Lung (tissue), 12 donors: Measurements from ENCODE around the gene SLC25A41. TPM values are rescaled to one million over a fixed set of nuclear protein-coding genes. Genes with fewer than 3 reads are reported as not detected.

Source experiments
- ATAC-seq: fragments of 200-7000 bp; cut with Tn5 transposase; one replicate; pipeline ENCODE4 v1.9.1; 2020; ENCODE audit warnings: moderate number of reproducible peaks; ENCODE audit not compliant: insufficient read depth, low FRiP score
- DNase-seq, 3 donors: peaks; one replicate each; pipeline ENCODE4 v3.0.0-alpha.2; 2013 to 2017
- H3K27ac ChIP-seq, 2 donors: one replicate each; pipeline ENCODE4 v1.5.1; 2013; ENCODE audit warnings: mild to moderate bottlenecking in 2 of 2, moderate library complexity in 2 of 2, control low read depth in 1 of 2, inconsistent platforms in 1 of 2, low read depth in 1 of 2, low read length in 1 of 2
- H3K27me3 ChIP-seq, 3 donors: one replicate each; pipeline ENCODE4 v1.5.1; 2013; ENCODE audit warnings: low read length in 2 of 3; ENCODE audit not compliant: control insufficient read depth in 3 of 3, insufficient read depth in 3 of 3
- H3K36me3 ChIP-seq, 4 donors: one replicate each; pipeline ENCODE4 v1.5.1; 2013; ENCODE audit warnings: low read length in 4 of 4, mild to moderate bottlenecking in 1 of 4, moderate library complexity in 1 of 4; ENCODE audit not compliant: control insufficient read depth in 4 of 4, insufficient read depth in 4 of 4
- H3K4me1 ChIP-seq, 5 donors: one replicate each; pipeline ENCODE4 v1.5.1; 2013; ENCODE audit warnings: low read length in 5 of 5, mild to moderate bottlenecking in 2 of 5, moderate library complexity in 1 of 5; ENCODE audit not compliant: control insufficient read depth in 5 of 5, insufficient read depth in 5 of 5
- H3K4me3 ChIP-seq: one replicate; pipeline ENCODE4 v1.5.1; 2013; ENCODE audit warnings: mild to moderate bottlenecking, control low read depth, moderate library complexity
- H3K9ac ChIP-seq, 2 donors: one replicate each; pipeline ENCODE4 v1.5.1; 2013; ENCODE audit warnings: low read length in 2 of 2, control low read depth in 1 of 2; ENCODE audit not compliant: insufficient read depth in 1 of 2
- H3K9me3 ChIP-seq, 4 donors: one replicate each; pipeline ENCODE4 v1.5.1; 2013; ENCODE audit warnings: low read length in 3 of 4, mild to moderate bottlenecking in 1 of 4, moderate library complexity in 1 of 4; ENCODE audit not compliant: control insufficient read depth in 4 of 4, insufficient read depth in 3 of 4
- CTCF ChIP-seq: IDR thresholded peaks from 2 replicates; pipeline ENCODE4 v1.5.1; 2012; ENCODE audit warnings: mild to moderate bottlenecking; ENCODE audit errors: control extremely low read depth, extremely low read depth
- WGBS, 2 donors: extraction: QIAGEN DNeasy Blood & Tissue Kit; methylation state at CpG; one replicate each; pipeline ENCODE4 v1.1.7; 2013; 5-methylcytosine and 5-hydroxymethylcytosine counted together
- polyA plus RNA-seq, 2 donors: library from polyadenylated mRNA; stranded (reverse); fragments of 200-250 nt; gene quantifications; one replicate each; pipeline ENCODE4 v1.2.1, GENCODE V29; 2013
- total RNA-seq, 2 donors: library from RNA; depleted of rRNA in 1 of 2; stranded (reverse); fragments of >200 nt in 1 of 2; gene quantifications; one replicate each; pipeline ENCODE4 v1.2.1, GENCODE V29; 2014 to 2021
- donor health status: control.
- donor health status: control.
- donor health status: Bipolar disorder and iron deficiency.
- donor health status: healthy.
- donor health status: DM: yes; HTN: yes; CAD: no.

Gene SLC25A41
- total and polyA plus RNA-seq, 4 donors, result 0.10 to 0.43 (median 0.28) TPM; not detected in 1

DNA sequence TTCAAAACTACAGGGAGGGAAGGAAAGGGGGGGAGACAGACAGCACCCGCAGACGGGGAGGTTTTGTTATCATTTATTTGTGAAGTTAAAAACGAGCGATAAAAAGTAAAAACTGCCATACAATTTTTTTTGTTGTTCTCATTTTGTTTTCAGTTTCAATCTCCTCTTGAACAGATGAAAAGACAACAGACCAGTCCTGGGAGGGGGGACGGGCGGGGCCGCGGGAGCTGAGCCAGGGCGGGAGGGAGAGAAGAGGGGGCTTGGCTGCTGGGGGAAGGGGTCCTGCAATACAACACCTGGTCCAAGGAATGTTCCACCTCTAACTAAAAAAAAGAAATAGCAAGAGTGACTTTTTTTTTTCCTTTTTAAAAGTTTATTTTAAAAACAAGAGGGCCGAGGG is 20.3 kb downstream of the SLC25A41 start:
- Histone ChIP-seq H3K27me3 (no peaks in the 10 kb centered on the region), H3K36me3 (peaks cover 10 to 45% (median 27%) of the 10 kb centered on the region in 4 donors), H3K4me1 (peaks cover 0 to 31% (median 10%) of the 10 kb centered on the region in 5 donors), H3K4me3 (no peak overlapping the region), H3K9ac (no peak overlapping the region), H3K9me3 (no peaks in the 10 kb centered on the region), H3K27ac (no peak overlapping the region)
- TF ChIP-seq CTCF, result no peak
- 56 to 72% methylated on average over 10 of the region's 10 CpGs for WGBS, 2 donors
- no peak for ATAC-seq
- peak in 2 of 3 donors; percentile 62 to 84 for DNase-seq

- DNase-seq, result peak; percentile 57 to 85 (median 69)
- no peak for ATAC-seq
- Histone ChIP-seq H3K4me3 (no peak overlapping the region), H3K4me1 (peaks cover 0 to 31% (median 10%) of the 10 kb centered on the region in 5 donors), H3K9ac (peak overlapping the region; percentile 26 to 33), H3K27ac (peak overlapping the region in 1 of 2 donors; percentile 65), H3K27me3 (no peaks in the 10 kb centered on the region), H3K36me3 (peaks cover 8 to 37% (median 24%) of the 10 kb centered on the region in 4 donors), H3K9me3 (no peaks in the 10 kb centered on the region)
- 57 to 75% methylated on average over 15 of the region's 15 CpGs for WGBS, 2 donors
- TF ChIP-seq CTCF, result no peak
These were observed 21.0 kb downstream of the SLC25A41 start for GRCh38 chr19:6412447-6413091.

GRCh38 chr19:6412061-6412446 is 21.5 kb downstream of the SLC25A41 start:
- no peak for TF ChIP-seq CTCF
- 76 to 82% methylated on average over 12 of the region's 12 CpGs for WGBS, 2 donors

GRCh38 chr19:6409346-6409745 is 24.2 kb downstream of the SLC25A41 start:
- 92 to 96% methylated on average over 6 of the region's 6 CpGs for WGBS, 2 donors
- H3K36me3 ChIP-seq, result peaks cover 0 to 6% (median 0%) of the 10 kb centered on the region in 4 donors
- H3K9me3 ChIP-seq, result no peaks in the 10 kb centered on the region
- H3K4me3 ChIP-seq, result no peak overlapping the region
- H3K27me3 ChIP-seq, result no peaks in the 10 kb centered on the region
- no peak overlapping the region for H3K9ac ChIP-seq
- DNase-seq (no peak), ATAC-seq (no peak)
- no peak overlapping the region for H3K27ac ChIP-seq
- no peak for TF ChIP-seq CTCF
- peaks cover 0 to 25% (median 10%) of the 10 kb centered on the region in 5 donors for H3K4me1 ChIP-seq

More at GRCh38 chr19:6412061-6412446, 21.5 kb downstream of the SLC25A41 start:
- no peak overlapping the region for H3K4me3 ChIP-seq
- DNase-seq (peak in 1 of 3 donors; percentile 24), ATAC-seq (no peak)
- H3K27ac ChIP-seq, result no peak overlapping the region
- H3K9ac ChIP-seq, result peak overlapping the region; percentile 26 to 33
- no peaks in the 10 kb centered on the region for H3K9me3 ChIP-seq
- peaks cover 0 to 31% (median 10%) of the 10 kb centered on the region in 5 donors for H3K4me1 ChIP-seq
- H3K36me3 ChIP-seq, result peaks cover 3 to 32% (median 21%) of the 10 kb centered on the region in 4 donors
- H3K27me3 ChIP-seq, result no peaks in the 10 kb centered on the region
